ENCODE measurements around the gene FOXP2.

FOXP2 gene

DNA sequence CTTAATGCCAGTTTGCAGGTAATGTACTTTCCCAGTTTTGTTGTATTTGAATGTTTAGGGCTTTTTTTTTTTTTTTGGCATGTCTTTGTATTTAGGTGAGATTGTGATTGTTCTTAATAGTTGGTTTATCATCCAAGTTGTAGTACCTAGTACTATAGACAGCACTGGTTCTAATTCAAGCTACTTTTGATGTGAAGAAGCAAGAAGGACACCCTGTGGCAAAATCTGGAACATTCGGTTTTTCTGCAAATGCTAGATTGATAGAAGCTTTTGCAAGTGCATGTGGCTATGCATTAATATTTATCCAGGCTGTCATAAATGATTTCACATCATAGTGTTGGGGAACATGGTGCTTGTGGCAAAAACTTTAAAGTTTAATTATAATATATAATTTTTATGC is 248.9 kb downstream of the FOXP2 start:
- no peaks in the 10 kb centered on the region for H3K36me3 ChIP-seq (replicated peaks)
- H3K4me1 ChIP-seq: peaks cover 39% of the 10 kb centered on the region
- H3K27me3 ChIP-seq (ENCODE audit: low read depth): no peaks in the 10 kb centered on the region
- DNase-seq (ENCODE audit: low spot score in 2 of 2): peak; percentile 47 to 62
- H3K9me3 ChIP-seq: no peaks in the 10 kb centered on the region
- H3K4me3 ChIP-seq: no peak overlapping the region
- in situ Hi-C loops (cut with MboI; ENCODE audit: low sequenced_read_pairs): loop anchor here (25.0 kb wide), 2 partner anchors 251 to 576 kb away; partner anchors contain the start of gene FOXP2

DNA sequence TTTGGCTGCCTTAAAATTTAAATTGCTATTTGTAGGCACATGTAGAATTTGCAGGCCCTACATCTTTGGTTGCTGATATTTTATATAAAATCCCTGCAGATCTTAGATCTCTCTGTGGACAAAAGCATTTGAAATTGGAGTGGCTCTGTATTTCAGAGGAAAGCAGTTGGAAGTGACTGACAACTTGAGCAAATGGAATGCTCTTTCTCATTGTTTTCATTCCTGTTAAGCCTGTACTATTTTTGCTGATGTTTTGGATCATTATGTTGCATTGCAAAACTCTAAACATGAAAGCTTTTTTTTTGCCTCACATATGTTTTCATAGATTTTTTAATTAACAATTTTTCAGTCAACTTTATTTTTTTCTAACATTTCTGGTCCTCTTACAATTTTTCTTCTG is 256.1 kb downstream of the FOXP2 start:
- Histone ChIP-seq H3K36me3 (replicated peaks) (no peaks in the 10 kb centered on the region), H3K4me3 (no peak overlapping the region), H3K27me3 (ENCODE audit: low read depth) (no peaks in the 10 kb centered on the region), H3K9me3 (no peaks in the 10 kb centered on the region), H3K4me1 (no peaks in the 10 kb centered on the region)
- in situ Hi-C loops (cut with MboI; ENCODE audit: low sequenced_read_pairs): loop anchor here (25.0 kb wide), 2 partner anchors 258 to 583 kb away; partner anchors contain the start of gene FOXP2
- DNase-seq (ENCODE audit: low spot score in 2 of 2): no peak

GRCh38 chr7:114671563-114672123 is 257.0 kb downstream of the FOXP2 start:
- DNase-seq (ENCODE audit: low spot score in 2 of 2): no peak
- no peaks in the 10 kb centered on the region for H3K36me3 ChIP-seq (replicated peaks)
- H3K27me3 ChIP-seq (ENCODE audit: low read depth): no peaks in the 10 kb centered on the region
- no peaks in the 10 kb centered on the region for H3K9me3 ChIP-seq
- in situ Hi-C loops (cut with MboI; ENCODE audit: low sequenced_read_pairs): loop anchor here (25.0 kb wide), 2 partner anchors 259 to 584 kb away; partner anchors contain the start of gene FOXP2
- no peak overlapping the region for H3K4me3 ChIP-seq
- H3K4me1 ChIP-seq: no peaks in the 10 kb centered on the region

DNA sequence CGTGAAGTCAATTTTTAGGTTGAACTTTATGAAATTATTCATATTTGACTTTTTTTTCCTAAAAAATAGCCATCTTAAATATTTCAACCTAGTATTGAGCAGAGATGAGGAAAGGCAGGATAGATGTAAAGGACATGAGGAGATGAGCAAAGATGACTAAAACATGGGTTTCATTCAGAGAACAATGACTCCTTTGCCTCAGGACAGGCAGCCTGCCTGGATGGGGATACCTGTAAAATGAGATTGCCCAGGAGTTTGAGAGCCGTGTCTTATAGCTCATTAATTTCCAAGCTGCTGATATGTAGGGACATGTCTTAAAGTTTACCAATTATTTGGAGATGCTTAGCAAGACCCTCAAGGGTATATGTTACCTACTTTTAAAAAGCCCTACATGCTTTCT is 263.5 kb downstream of the FOXP2 start:
- no peaks in the 10 kb centered on the region for H3K4me1 ChIP-seq
- H3K36me3 ChIP-seq (replicated peaks): no peaks in the 10 kb centered on the region
- H3K4me3 ChIP-seq: no peak overlapping the region
- in situ Hi-C loops (cut with MboI; ENCODE audit: low sequenced_read_pairs): no loop called here
- no peak for DNase-seq (ENCODE audit: low spot score in 2 of 2)
- no peaks in the 10 kb centered on the region for H3K9me3 ChIP-seq
- no peaks in the 10 kb centered on the region for H3K27me3 ChIP-seq (ENCODE audit: low read depth)

- in situ Hi-C loops (cut with MboI; ENCODE audit: low sequenced_read_pairs): no loop called here
- Histone ChIP-seq H3K27me3 (ENCODE audit: low read depth) (no peaks in the 10 kb centered on the region), H3K36me3 (replicated peaks) (no peaks in the 10 kb centered on the region), H3K4me1 (0 out of 2 replicates have a peak, but pooled peaks cover 2% of the 10 kb centered on the region), H3K4me3 (no peak overlapping the region), H3K9me3 (no peaks in the 10 kb centered on the region)
- no peak for DNase-seq (ENCODE audit: low spot score in 2 of 2)
Measured at GRCh38 chr7:114687238-114687637, 272.6 kb downstream of the FOXP2 start.

- no peaks in the 10 kb centered on the region for H3K27me3 ChIP-seq (ENCODE audit: low read depth)
- H3K4me3 ChIP-seq: no peak overlapping the region
- 0 out of 2 replicates have a peak, but pooled peaks cover 2% of the 10 kb centered on the region for H3K4me1 ChIP-seq
- no peaks in the 10 kb centered on the region for H3K9me3 ChIP-seq
- in situ Hi-C loops (cut with MboI; ENCODE audit: low sequenced_read_pairs): no loop called here
- peak in 1 of 2 experiments; percentile 29 for DNase-seq (ENCODE audit: low spot score in 2 of 2)
- no peaks in the 10 kb centered on the region for H3K36me3 ChIP-seq (replicated peaks)
Measured at GRCh38 chr7:114688443-114689055, 273.9 kb downstream of the FOXP2 start.

- DNase-seq (ENCODE audit: low spot score in 2 of 2): no peak
- in situ Hi-C loops (cut with MboI; ENCODE audit: low sequenced_read_pairs): no loop called here
- Histone ChIP-seq H3K27me3 (ENCODE audit: low read depth) (no peaks in the 10 kb centered on the region), H3K4me3 (no peak overlapping the region), H3K4me1 (0 out of 2 replicates have a peak, but pooled peaks cover 2% of the 10 kb centered on the region), H3K36me3 (replicated peaks) (no peaks in the 10 kb centered on the region), H3K9me3 (no peaks in the 10 kb centered on the region)
Measured at GRCh38 chr7:114689406-114689805, 274.8 kb downstream of the FOXP2 start.

GRCh38 chr7:114691605-114692004 is 277.0 kb downstream of the FOXP2 start:
- Histone ChIP-seq H3K4me3 (no peak overlapping the region), H3K36me3 (replicated peaks) (no peaks in the 10 kb centered on the region), H3K27me3 (ENCODE audit: low read depth) (no peaks in the 10 kb centered on the region), H3K4me1 (0 out of 2 replicates have a peak, but pooled peaks cover 2% of the 10 kb centered on the region), H3K9me3 (no peaks in the 10 kb centered on the region)
- in situ Hi-C loops (cut with MboI; ENCODE audit: low sequenced_read_pairs): no loop called here
- no peak for DNase-seq (ENCODE audit: low spot score in 2 of 2)

- no peaks in the 10 kb centered on the region for H3K27me3 ChIP-seq (ENCODE audit: low read depth)
- no peaks in the 10 kb centered on the region for H3K9me3 ChIP-seq
- H3K36me3 ChIP-seq (replicated peaks): no peaks in the 10 kb centered on the region
- in situ Hi-C loops (cut with MboI; ENCODE audit: low sequenced_read_pairs): no loop called here
- H3K4me3 ChIP-seq: no peak overlapping the region
- DNase-seq (ENCODE audit: low spot score in 2 of 2): no peak
- H3K4me1 ChIP-seq: no peaks in the 10 kb centered on the region
Measured at GRCh38 chr7:114695182-114695581, 280.6 kb downstream of the FOXP2 start.

GRCh38 chr7:114700247-114700928 is 285.8 kb downstream of the FOXP2 start:
- Histone ChIP-seq H3K4me3 (no peak overlapping the region), H3K27me3 (ENCODE audit: low read depth) (no peaks in the 10 kb centered on the region), H3K9me3 (no peaks in the 10 kb centered on the region), H3K4me1 (no peaks in the 10 kb centered on the region), H3K36me3 (replicated peaks) (no peaks in the 10 kb centered on the region)
- in situ Hi-C loops (cut with MboI; ENCODE audit: low sequenced_read_pairs): no loop called here
- no peak for DNase-seq (ENCODE audit: low spot score in 2 of 2)

DNA sequence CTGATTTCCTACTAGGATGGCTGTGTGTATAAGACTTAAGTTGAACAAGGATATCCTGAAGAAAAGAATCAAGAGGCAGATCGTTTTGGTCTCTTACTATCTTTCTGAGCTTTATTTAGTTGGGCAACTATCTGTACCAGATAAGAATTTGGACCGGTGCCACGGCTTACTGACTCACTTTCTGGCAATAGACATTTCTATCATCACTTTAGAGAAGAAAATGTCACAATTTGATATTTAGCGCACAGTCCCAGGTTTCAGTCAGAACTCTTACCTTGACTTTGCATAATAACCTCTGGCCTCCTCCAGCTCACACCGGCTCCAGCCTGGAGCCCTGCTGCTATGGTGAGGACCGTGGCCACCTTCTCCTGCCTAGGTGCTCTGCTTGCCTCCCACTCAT is 289.1 kb downstream of the FOXP2 start:
- Histone ChIP-seq H3K4me1 (no peaks in the 10 kb centered on the region), H3K27me3 (ENCODE audit: low read depth) (no peaks in the 10 kb centered on the region), H3K36me3 (replicated peaks) (no peaks in the 10 kb centered on the region), H3K9me3 (no peaks in the 10 kb centered on the region), H3K4me3 (no peak overlapping the region)
- in situ Hi-C loops (cut with MboI; ENCODE audit: low sequenced_read_pairs): no loop called here
- no peak for DNase-seq (ENCODE audit: low spot score in 2 of 2)

DNA sequence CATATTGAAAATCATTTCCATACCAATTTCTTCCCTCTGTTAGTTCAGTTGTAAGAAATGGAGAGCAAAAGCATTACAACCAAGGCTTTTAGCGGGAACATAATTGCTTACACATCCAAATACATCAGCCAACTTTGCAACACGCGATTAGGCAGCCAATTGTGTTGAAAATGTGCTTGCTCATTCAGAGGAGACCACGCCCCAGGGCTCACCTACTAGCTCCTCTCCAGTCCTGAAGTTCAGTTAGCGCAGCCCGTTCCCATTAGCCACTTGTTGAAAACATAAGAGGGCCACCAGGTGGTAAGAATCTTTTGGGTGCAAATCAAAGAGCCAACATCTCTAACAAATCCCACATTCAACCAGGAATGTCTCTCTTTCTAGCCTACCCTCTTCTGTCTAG is 294.0 kb downstream of the FOXP2 start:
- H3K27me3 ChIP-seq (ENCODE audit: low read depth): no peaks in the 10 kb centered on the region
- no peaks in the 10 kb centered on the region for H3K36me3 ChIP-seq (replicated peaks)
- peak in 1 of 2 experiments; percentile 52 for DNase-seq (ENCODE audit: low spot score in 2 of 2)
- H3K4me1 ChIP-seq: no peaks in the 10 kb centered on the region
- no peaks in the 10 kb centered on the region for H3K9me3 ChIP-seq
- no peak overlapping the region for H3K4me3 ChIP-seq
- in situ Hi-C loops (cut with MboI; ENCODE audit: low sequenced_read_pairs): no loop called here

GRCh38 chr7:114710499-114710898 is 295.9 kb downstream of the FOXP2 start:
- DNase-seq (ENCODE audit: low spot score in 2 of 2): no peak
- H3K36me3 ChIP-seq (replicated peaks): no peaks in the 10 kb centered on the region
- no peaks in the 10 kb centered on the region for H3K4me1 ChIP-seq
- H3K4me3 ChIP-seq: no peak overlapping the region
- H3K27me3 ChIP-seq (ENCODE audit: low read depth): no peaks in the 10 kb centered on the region
- H3K9me3 ChIP-seq: no peaks in the 10 kb centered on the region
- in situ Hi-C loops (cut with MboI; ENCODE audit: low sequenced_read_pairs): no loop called here

- Histone ChIP-seq H3K27me3 (ENCODE audit: low read depth) (no peaks in the 10 kb centered on the region), H3K4me3 (no peak overlapping the region), H3K4me1 (no peaks in the 10 kb centered on the region), H3K36me3 (replicated peaks) (no peaks in the 10 kb centered on the region), H3K9me3 (no peaks in the 10 kb centered on the region)
- no peak for DNase-seq (ENCODE audit: low spot score in 2 of 2)
- in situ Hi-C loops (cut with MboI; ENCODE audit: low sequenced_read_pairs): no loop called here
Measured at GRCh38 chr7:114711241-114711640, 296.6 kb downstream of the FOXP2 start.
